Stimulated activated CD8-positive, alpha-beta memory T cell treated with anti-CD3 and anti-CD28 coated beads, Interleukin-2, amount 100 ng/mL, for 1 hour (primary cell): ENCODE data around the gene HMCN1.
"Not testable (repeated sequence)": the region's sequence is repeated elsewhere in the genome, so short reads cannot be mapped to it uniquely, and the experiment has no call there.

Experiments used
- DNase-seq, 2 donors: peaks; one replicate each; pipeline ENCODE4 v3.0.0-alpha.2; 2020; ENCODE audit warnings: low read depth in 2 of 2

HMCN1 gene

GRCh38 chr1:186202776-186203175 is 468.6 kb downstream of the HMCN1 start:
- DNase-seq: no peak

- DNase-seq: no peak
These were observed 471.9 kb downstream of the HMCN1 start for GRCh38 chr1:186206048-186206570.

- no peak for DNase-seq
These were observed 473.3 kb downstream of the HMCN1 start for GRCh38 chr1:186207391-186208085.

GRCh38 chr1:186208405-186209129 is 474.4 kb downstream of the HMCN1 start:
- no peak for DNase-seq

GRCh38 chr1:186210258-186210657 is 476.1 kb downstream of the HMCN1 start:
- DNase-seq: no peak

GRCh38 chr1:186211583-186211982 is 477.4 kb downstream of the HMCN1 start:
- not testable (repeated sequence) for DNase-seq

GRCh38 chr1:186212568-186213224 is 478.5 kb downstream of the HMCN1 start:
- no peak for DNase-seq

- DNase-seq: no peak
These were observed 479.0 kb downstream of the HMCN1 start for GRCh38 chr1:186213225-186213607.

GRCh38 chr1:186214791-186215190 is 480.6 kb downstream of the HMCN1 start:
- no peak for DNase-seq

- DNase-seq: no peak
These were observed 481.4 kb downstream of the HMCN1 start for GRCh38 chr1:186215636-186216035.

GRCh38 chr1:186218654-186219352 is 484.6 kb downstream of the HMCN1 start:
- no peak for DNase-seq

GRCh38 chr1:186220067-186220466 is 485.9 kb downstream of the HMCN1 start:
- DNase-seq: no peak

- DNase-seq: no peak
These were observed 486.7 kb downstream of the HMCN1 start for GRCh38 chr1:186220911-186221310.

- DNase-seq: no peak
These were observed 490.9 kb downstream of the HMCN1 start for GRCh38 chr1:186225096-186225495.

GRCh38 chr1:186228749-186229148 is 494.6 kb downstream of the HMCN1 start:
- DNase-seq: no peak

- no peak for DNase-seq
These were observed 497.8 kb downstream of the HMCN1 start for GRCh38 chr1:186231861-186232436.

- no peak for DNase-seq
These were observed 500.9 kb downstream of the HMCN1 start for GRCh38 chr1:186234976-186235686.

- DNase-seq: no peak
These were observed 501.5 kb downstream of the HMCN1 start for GRCh38 chr1:186235696-186236095.

GRCh38 chr1:186236921-186237320 is 502.7 kb downstream of the HMCN1 start:
- no peak for DNase-seq

- DNase-seq: no peak
These were observed 505.0 kb downstream of the HMCN1 start for GRCh38 chr1:186239171-186239570.

GRCh38 chr1:186240436-186240835 is 506.2 kb downstream of the HMCN1 start:
- no peak for DNase-seq
